Colonic mucosa (tissue), 4 donors: ENCODE data around the gene TSPAN11. TPM values are rescaled to one million over a fixed set of nuclear protein-coding genes. Genes with fewer than 3 reads are reported as not detected.

Experiments
- DNase-seq: peaks from one replicate; pipeline ENCODE4 v3.0.0-alpha.2; 2020
- H3K27ac ChIP-seq: fragments of 200-600 bp; one replicate; pipeline ENCODE4 v1.8.0; 2021
- H3K27me3 ChIP-seq: fragments of 200-600 bp; one replicate; pipeline ENCODE4 v1.8.0; 2021
- H3K36me3 ChIP-seq: fragments of 200-600 bp; one replicate; pipeline ENCODE4 v1.8.0; 2021
- H3K4me1 ChIP-seq: fragments of 200-600 bp; one replicate; pipeline ENCODE4 v1.8.0; 2021; ENCODE audit warnings: mild to moderate bottlenecking
- H3K4me3 ChIP-seq: fragments of 200-600 bp; one replicate; pipeline ENCODE4 v1.8.0; 2021
- H3K9ac ChIP-seq, 2 donors: one replicate each; pipeline ENCODE4 v1.7.0; 2013; ENCODE audit warnings: control low read depth in 2 of 2, low read depth in 2 of 2, low read length in 2 of 2
- H3K9me3 ChIP-seq: fragments of 200-600 bp; one replicate; pipeline ENCODE4 v1.8.0; 2021
- CTCF ChIP-seq: fragments of 200-600 bp; IDR thresholded peaks from one replicate; pipeline ENCODE4 v1.8.0; 2022; ENCODE audit warnings: antibody characterized with exemption, mild to moderate bottlenecking
- intact Hi-C: fragments of 100-400 bp; cut with DNase I; formaldehyde crosslinking; loops from one replicate; pipeline ENCODE4 v1.14.1; 2022
- total RNA-seq, 2 donors: library from RNA; stranded (reverse); fragmentation: NEBNext Ultra II Directional in 1 of 2; extraction: Animal tissue kit (Norgen Biotek cat#: 25700) in 1 of 2; gene quantifications; one replicate each; pipeline ENCODE4 v1.2.1, GENCODE V29; 2021
- donor health status: healthy.
- donor health status: DM: no; HTN: no; CAD: no.
- donor health status: DM: no; HTN: no; CAD: no.

Gene TSPAN11
- total RNA-seq, 2 donors from 2014 or later = 1.3 to 8.2 TPM

- intact Hi-C loops = no loop called here
- no peaks in the 10 kb centered on the region for H3K27me3 ChIP-seq
- TF ChIP-seq CTCF = no peak
- no peak for DNase-seq
- H3K9me3 ChIP-seq = no peaks in the 10 kb centered on the region
- H3K4me3 ChIP-seq = no peak overlapping the region
- no peak overlapping the region for H3K27ac ChIP-seq
- no peak overlapping the region for H3K9ac ChIP-seq
- H3K36me3 ChIP-seq = no peaks in the 10 kb centered on the region
- H3K4me1 ChIP-seq = no peaks in the 10 kb centered on the region
Observed at GRCh38 chr12:31002361-31002725, 75.8 kb downstream of the TSPAN11 start.

- intact Hi-C loops = no loop called here
- DNase-seq = no peak
- Histone ChIP-seq H3K4me1 (no peaks in the 10 kb centered on the region), H3K27ac (no peak overlapping the region), H3K9ac (no peak overlapping the region), H3K9me3 (no peaks in the 10 kb centered on the region), H3K27me3 (no peaks in the 10 kb centered on the region), H3K4me3 (no peak overlapping the region), H3K36me3 (no peaks in the 10 kb centered on the region)
- no peak for TF ChIP-seq CTCF
Observed at GRCh38 chr12:31002999-31003398, 76.5 kb downstream of the TSPAN11 start.

DNA sequence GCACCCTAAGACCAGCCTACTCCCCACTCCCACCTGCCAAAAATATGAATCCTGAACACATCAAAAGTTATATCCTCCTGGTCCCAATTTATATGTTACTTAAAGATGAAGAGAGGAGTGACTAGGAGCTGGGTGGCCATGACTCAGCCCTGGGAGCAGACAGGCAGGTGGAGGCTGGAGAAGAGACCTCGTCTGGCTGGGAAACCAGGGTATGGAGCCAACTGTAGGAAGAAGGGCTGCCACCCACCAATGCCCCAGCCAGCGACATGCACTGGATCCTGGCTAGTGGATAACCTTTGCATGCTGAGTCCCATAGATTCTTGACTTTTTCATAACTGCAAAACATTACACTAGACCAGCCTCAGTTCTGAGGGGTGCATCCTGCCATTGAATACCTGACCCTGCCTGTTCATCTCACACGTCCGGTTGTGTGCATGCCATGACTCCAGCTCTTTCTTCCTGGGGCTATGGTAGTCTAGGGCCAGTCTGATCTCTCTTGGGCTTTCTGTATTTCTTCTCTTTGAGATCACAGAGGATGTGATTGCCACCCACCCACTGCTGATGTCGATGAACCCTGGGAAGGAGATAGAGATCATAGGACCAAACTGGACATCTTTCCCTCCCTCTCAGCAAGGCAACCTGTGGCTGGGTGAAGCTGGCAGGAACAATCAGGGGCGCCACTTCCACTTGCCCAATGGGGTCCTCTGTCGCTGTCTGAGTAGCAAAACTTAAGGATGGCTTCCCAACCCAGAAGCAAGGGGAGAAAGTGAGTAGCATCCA, 77.5 kb downstream of the TSPAN11 start:
- Histone ChIP-seq H3K4me3 (no peak overlapping the region), H3K27ac (no peak overlapping the region), H3K27me3 (no peaks in the 10 kb centered on the region), H3K9me3 (no peaks in the 10 kb centered on the region), H3K9ac (no peak overlapping the region), H3K4me1 (no peaks in the 10 kb centered on the region), H3K36me3 (no peaks in the 10 kb centered on the region)
- no peak for TF ChIP-seq CTCF
- DNase-seq = no peak
- intact Hi-C loops = no loop called here

DNA sequence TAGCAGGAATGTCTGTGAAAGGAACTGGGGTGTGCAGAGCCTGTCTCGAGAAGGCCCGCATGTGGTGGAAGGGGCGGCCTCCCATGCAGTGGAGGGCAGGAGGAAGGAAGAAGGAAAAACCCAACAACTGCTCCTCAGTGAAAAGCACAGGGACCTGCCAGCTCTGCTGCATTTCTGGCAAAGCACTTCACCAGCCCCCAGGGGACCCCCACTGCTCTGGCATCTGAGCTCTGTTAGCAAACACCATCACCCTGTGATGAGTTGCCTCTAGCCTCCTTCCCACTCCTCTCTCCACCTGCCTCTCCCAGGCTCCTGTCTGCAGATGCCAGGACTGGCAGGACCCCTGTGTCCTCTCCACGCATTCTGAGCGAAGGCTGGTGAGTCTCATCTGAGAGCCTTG, 78.1 kb downstream of the TSPAN11 start:
- TF ChIP-seq CTCF = no peak
- intact Hi-C loops = no loop called here
- DNase-seq = no peak

DNA sequence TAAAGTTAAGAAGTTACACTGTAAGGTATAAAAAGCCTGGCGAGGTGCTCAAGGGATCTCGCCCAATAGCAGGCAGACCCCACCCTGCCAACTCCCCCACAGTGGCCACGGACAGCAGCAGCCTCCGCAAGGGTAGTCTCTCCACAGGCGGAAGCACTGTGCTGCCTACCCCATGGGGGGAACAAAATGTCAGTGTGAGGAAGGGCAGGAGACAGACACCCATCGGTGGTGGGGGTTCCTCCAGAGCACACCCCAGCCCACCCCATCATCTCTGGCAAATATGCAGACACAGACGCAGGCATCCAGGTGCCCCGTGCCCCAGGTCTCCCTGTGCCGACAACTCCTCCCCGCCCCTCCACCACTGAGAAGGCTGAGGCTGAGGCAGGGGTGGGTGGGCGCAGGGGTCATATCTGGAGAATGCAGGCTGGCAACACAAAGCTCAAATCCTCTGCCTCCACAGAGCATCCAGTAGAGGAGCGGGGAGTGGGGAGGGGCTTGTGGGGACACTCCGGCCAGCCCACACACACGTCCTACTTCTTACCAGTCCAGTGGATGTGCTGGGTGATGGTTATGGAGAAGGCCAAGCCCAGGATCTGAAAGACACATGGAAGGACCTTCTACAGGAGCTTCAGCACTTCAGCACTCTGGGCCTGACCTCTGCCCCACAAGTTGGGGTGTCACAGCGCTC, 78.9 kb downstream of the TSPAN11 start:
- Histone ChIP-seq H3K9ac (no peak overlapping the region), H3K27me3 (no peaks in the 10 kb centered on the region), H3K27ac (no peak overlapping the region), H3K4me1 (no peaks in the 10 kb centered on the region), H3K4me3 (no peak overlapping the region), H3K36me3 (no peaks in the 10 kb centered on the region), H3K9me3 (no peaks in the 10 kb centered on the region)
- no peak for TF ChIP-seq CTCF
- intact Hi-C loops = no loop called here
- no peak for DNase-seq

More for the DNA sequence above, 78.1 kb downstream of the TSPAN11 start:
- Histone ChIP-seq H3K4me1 (no peaks in the 10 kb centered on the region), H3K27ac (no peak overlapping the region), H3K36me3 (no peaks in the 10 kb centered on the region), H3K9ac (no peak overlapping the region), H3K27me3 (no peaks in the 10 kb centered on the region), H3K9me3 (no peaks in the 10 kb centered on the region), H3K4me3 (no peak overlapping the region)
